ENCODE data around the gene SIPA1L2.
"Not testable (repeated sequence)": the region's sequence is repeated elsewhere in the genome, so short reads cannot be mapped to it uniquely, and the experiment has no call there.

The SIPA1L2 gene

GRCh38 chr1:232614811-232615210, 15.1 kb downstream of the SIPA1L2 start:
- DNase-seq, result no peak

- no peak for DNase-seq
These were observed 16.1 kb downstream of the SIPA1L2 start for GRCh38 chr1:232613752-232614381.

- not testable (repeated sequence) for DNase-seq
These were observed 17.1 kb downstream of the SIPA1L2 start for GRCh38 chr1:232612836-232613235.

GRCh38 chr1:232611834-232612233, 18.1 kb downstream of the SIPA1L2 start:
- no peak for DNase-seq

- DNase-seq, result not testable (repeated sequence)
These were observed 18.8 kb downstream of the SIPA1L2 start for GRCh38 chr1:232610902-232611745.

- DNase-seq, result no peak
These were observed 19.6 kb downstream of the SIPA1L2 start for GRCh38 chr1:232610192-232610901.

GRCh38 chr1:232608427-232608826, 21.5 kb downstream of the SIPA1L2 start:
- DNase-seq, result no peak

- no peak for DNase-seq
These were observed 27.3 kb downstream of the SIPA1L2 start for GRCh38 chr1:232602622-232603021.

- DNase-seq, result no peak
These were observed 29.3 kb downstream of the SIPA1L2 start for GRCh38 chr1:232600424-232601258.

- DNase-seq, result no peak
These were observed 30.5 kb downstream of the SIPA1L2 start for GRCh38 chr1:232599178-232600041.

- no peak for DNase-seq
These were observed 31.1 kb downstream of the SIPA1L2 start for GRCh38 chr1:232598837-232599177.

- DNase-seq, result no peak
These were observed 31.8 kb downstream of the SIPA1L2 start for GRCh38 chr1:232598133-232598532.

- DNase-seq, result no peak
These were observed 32.2 kb downstream of the SIPA1L2 start for GRCh38 chr1:232597721-232598120.

- no peak for DNase-seq
These were observed 33.1 kb downstream of the SIPA1L2 start for GRCh38 chr1:232596666-232597303.

GRCh38 chr1:232594768-232595698, 34.9 kb downstream of the SIPA1L2 start:
- no peak for DNase-seq

- no peak for DNase-seq
These were observed 36.0 kb downstream of the SIPA1L2 start for GRCh38 chr1:232593717-232594502.

GRCh38 chr1:232591344-232591743, 38.6 kb downstream of the SIPA1L2 start:
- DNase-seq, result no peak

- no peak for DNase-seq
These were observed 39.2 kb downstream of the SIPA1L2 start for GRCh38 chr1:232590744-232591082.

Measured in activated CD8-positive, alpha-beta memory T cell treated with anti-CD3 and anti-CD28 coated beads for 24 hours (primary cell).